Psoas muscle (tissue), 8 donors: Measurements from ENCODE around the gene GLP2R. TPM values are rescaled to one million over a fixed set of nuclear protein-coding genes. Genes with fewer than 3 reads are reported as not detected.

Experiments
- ATAC-seq, 4 donors: fragments of 200-7000 bp; cut with Tn5 transposase; one replicate each; pipeline ENCODE4 v1.9.1; 2020; ENCODE audit warnings: moderate library complexity in 3 of 4, mild to moderate bottlenecking in 2 of 4
- DNase-seq, 2 donors: peaks; one replicate each; pipeline ENCODE4 v3.0.0-alpha.2; 2020
- H3K27ac ChIP-seq: fragments of 200-600 bp; one replicate; pipeline ENCODE4 v1.8.0; 2022
- H3K27me3 ChIP-seq, 3 donors: fragments of 200-600 bp in 1 of 3; one replicate each; pipeline versions ENCODE4 v1.6.1 to v1.8.0; 2013 to 2022; ENCODE audit warnings: low read length in 2 of 3, mild to moderate bottlenecking in 2 of 3, moderate library complexity in 1 of 3; ENCODE audit not compliant: insufficient read depth in 3 of 3
- H3K36me3 ChIP-seq, 2 donors: fragments of 200-600 bp in 1 of 2; one replicate each; pipeline versions ENCODE4 v1.6.1 to v1.8.0; 2013 to 2022; ENCODE audit warnings: low read depth in 1 of 2, mild to moderate bottlenecking in 1 of 2, moderate library complexity in 1 of 2; ENCODE audit not compliant: insufficient read depth in 1 of 2
- H3K4me1 ChIP-seq: fragments of 200-600 bp; one replicate; pipeline ENCODE4 v1.8.0; 2022
- H3K4me3 ChIP-seq: fragments of 200-600 bp; one replicate; pipeline ENCODE4 v1.8.0; 2022; ENCODE audit warnings: mild to moderate bottlenecking
- H3K9me3 ChIP-seq: fragments of 200-600 bp; one replicate; pipeline ENCODE4 v1.8.0; 2022
- CTCF ChIP-seq: fragments of 200-600 bp; IDR thresholded peaks from one replicate; pipeline ENCODE4 v1.8.0; 2022; ENCODE audit warnings: antibody characterized with exemption
- WGBS, 3 donors: extraction: QIAGEN DNeasy Blood & Tissue Kit; methylation state at CpG; one replicate each; pipeline versions ENCODE4 v1.1.6 to v1.1.7; 2013; 5-methylcytosine and 5-hydroxymethylcytosine counted together
- intact Hi-C, 2 donors: fragments of 100-400 bp; cut with DNase I; formaldehyde crosslinking; loops; one replicate each; pipeline versions ENCODE4 v1.11.0 to v1.14.2; 2022
- polyA plus RNA-seq, 3 donors: library from polyadenylated mRNA; stranded (reverse); fragments of 200-250 nt; gene quantifications; one replicate each; pipeline ENCODE4 v1.2.3, GENCODE V29; 2013
- total RNA-seq, 4 donors: library from RNA; stranded (reverse); fragmentation: NEBNext Ultra II Directional in 2 of 4; extraction: Animal tissue kit (Norgen Biotek cat#: 25700) in 2 of 4; gene quantifications; one replicate each; pipeline versions ENCODE4 v1.2.1 to v1.2.4, GENCODE V29; 2021 to 2023
- donor health status: healthy with polysubstance abuse.
- donor health status: DM: no; HTN: no; CAD: no; lungs with moderate emphysema.
- donor health status: Bipolar disorder and iron deficiency.
- donor health status: healthy.
- donor health status: DM: yes; HTN: yes; CAD: no.
- donor health status: DM: no; HTN: no; CAD: no.
- donor health status: DM: no; HTN: no; CAD: no.
- donor health status: DM: yes; HTN: yes; CAD: no.

Gene GLP2R
- total and polyA plus RNA-seq, 7 donors = 0.12 to 0.30 (median 0.17) TPM; not detected in 4

- intact Hi-C loops = no loop called here
- 65 to 74% (median 69%) methylated on average over 4 of the region's 4 CpGs for WGBS, 3 donors
- TF ChIP-seq CTCF = no peak
- H3K36me3 ChIP-seq = no peaks in the 10 kb centered on the region
- ATAC-seq (no peak), DNase-seq (no peak)
- peaks cover 6% of the 10 kb centered on the region for H3K9me3 ChIP-seq
- H3K27me3 ChIP-seq = no peaks in the 10 kb centered on the region
- H3K4me3 ChIP-seq = no peak overlapping the region
- no peaks in the 10 kb centered on the region for H3K4me1 ChIP-seq
- H3K27ac ChIP-seq = no peak overlapping the region
Measured at GRCh38 chr17:9802697-9803096, 23.0 kb upstream of the GLP2R start.

- H3K27ac ChIP-seq = no peak overlapping the region
- ATAC-seq = no peak
- intact Hi-C loops = no loop called here
Measured at GRCh38 chr17:9805769-9806168, 20.0 kb upstream of the GLP2R start.

GRCh38 chr17:9806699-9807098, 19.0 kb upstream of the GLP2R start:
- no peak for ATAC-seq
- Histone ChIP-seq H3K4me3 (no peak overlapping the region), H3K4me1 (no peaks in the 10 kb centered on the region), H3K27me3 (no peaks in the 10 kb centered on the region), H3K9me3 (peaks cover 6% of the 10 kb centered on the region), H3K27ac (no peak overlapping the region), H3K36me3 (no peaks in the 10 kb centered on the region)
- no peak for TF ChIP-seq CTCF
- intact Hi-C loops = no loop called here
- no peak for DNase-seq
- 68 to 72% (median 69%) methylated on average over 6 of the region's 6 CpGs for WGBS, 3 donors

More at GRCh38 chr17:9805769-9806168, 20.0 kb upstream of the GLP2R start:
- Histone ChIP-seq H3K27me3 (no peaks in the 10 kb centered on the region), H3K9me3 (peaks cover 6% of the 10 kb centered on the region), H3K4me3 (no peak overlapping the region), H3K36me3 (no peaks in the 10 kb centered on the region), H3K4me1 (no peaks in the 10 kb centered on the region)
- TF ChIP-seq CTCF = no peak
- no peak for DNase-seq
- 58 to 86% (median 61%) methylated on average over 4 of the region's 4 CpGs for WGBS, 3 donors

GRCh38 chr17:9809409-9809808, 16.3 kb upstream of the GLP2R start:
- ATAC-seq (no peak), DNase-seq (no peak)
- no peak for TF ChIP-seq CTCF
- Histone ChIP-seq H3K27me3 (no peaks in the 10 kb centered on the region), H3K36me3 (no peaks in the 10 kb centered on the region), H3K4me3 (no peak overlapping the region), H3K9me3 (peaks cover 4% of the 10 kb centered on the region), H3K27ac (no peak overlapping the region), H3K4me1 (peaks cover 3% of the 10 kb centered on the region)
- intact Hi-C loops = no loop called here
- 92 to 93% (median 92%) methylated on average over 8 of the region's 8 CpGs for WGBS, 3 donors

- WGBS, 3 donors = 75 to 79% (median 79%) methylated on average over 4 of the region's 4 CpGs
- no peaks in the 10 kb centered on the region for H3K36me3 ChIP-seq
- ATAC-seq (no peak), DNase-seq (no peak)
- H3K4me1 ChIP-seq = peaks cover 3% of the 10 kb centered on the region
- H3K27me3 ChIP-seq = no peaks in the 10 kb centered on the region
- intact Hi-C loops = no loop called here
- TF ChIP-seq CTCF = no peak
- no peak overlapping the region for H3K27ac ChIP-seq
- H3K4me3 ChIP-seq = no peak overlapping the region
- no peaks in the 10 kb centered on the region for H3K9me3 ChIP-seq
Measured at GRCh38 chr17:9810100-9810949, 15.4 kb upstream of the GLP2R start.
